GM18951 (cell line): Measurements from ENCODE around the gene RAI1.

Experiments used
- POLR2A ChIP-seq: IDR thresholded peaks from 4 replicates; pipeline ENCODE4 v1.6.1; 2011; ENCODE audit warnings: mild to moderate bottlenecking; ENCODE audit not compliant: insufficient read length, insufficient read depth; ENCODE audit errors: extremely low read depth
- in situ Hi-C: fragments of 300-500 bp; cut with MboI; formaldehyde crosslinking; loops from one replicate; pipeline ENCODE4 v1.12.0; 2022; ENCODE audit warnings: low sequenced_read_pairs, mixed read lengths, inconsistent platforms; ENCODE audit not compliant: unreplicated experiment

RAI1 gene

DNA sequence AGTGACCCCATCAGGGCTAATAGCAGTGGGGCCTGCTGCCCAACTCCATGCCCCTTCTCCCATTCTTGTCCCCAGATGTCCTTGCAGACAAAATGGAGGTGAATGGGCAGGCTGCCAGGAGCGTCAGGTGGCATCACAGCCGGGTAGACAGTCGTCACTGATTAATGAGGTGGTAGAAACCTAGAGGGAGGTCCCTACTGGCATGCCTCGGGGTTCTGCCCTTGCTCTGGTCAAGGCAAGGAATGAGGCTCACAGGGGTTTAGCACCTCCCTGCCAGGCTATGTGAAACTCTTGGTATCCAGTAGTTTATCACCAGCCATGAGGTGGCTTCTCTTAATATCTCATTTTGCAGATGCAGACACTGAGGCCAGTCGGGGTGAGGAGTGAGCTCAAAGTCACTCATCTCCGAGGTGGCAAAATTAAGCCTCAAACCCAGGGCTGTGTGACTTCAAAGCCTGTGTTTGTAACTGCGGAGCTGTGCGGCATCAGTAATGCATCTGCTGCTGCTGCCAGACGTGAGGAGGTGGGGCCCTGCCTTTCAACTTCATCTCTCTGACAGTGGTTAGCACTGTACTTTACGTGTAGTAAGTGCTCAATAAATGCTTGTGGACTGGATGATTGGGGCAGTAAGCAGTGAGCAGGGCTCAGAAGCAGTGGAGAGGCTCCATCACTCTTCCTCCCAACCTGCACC is 21.3 kb downstream of the RAI1 start:
- in situ Hi-C loops: no loop called here

DNA sequence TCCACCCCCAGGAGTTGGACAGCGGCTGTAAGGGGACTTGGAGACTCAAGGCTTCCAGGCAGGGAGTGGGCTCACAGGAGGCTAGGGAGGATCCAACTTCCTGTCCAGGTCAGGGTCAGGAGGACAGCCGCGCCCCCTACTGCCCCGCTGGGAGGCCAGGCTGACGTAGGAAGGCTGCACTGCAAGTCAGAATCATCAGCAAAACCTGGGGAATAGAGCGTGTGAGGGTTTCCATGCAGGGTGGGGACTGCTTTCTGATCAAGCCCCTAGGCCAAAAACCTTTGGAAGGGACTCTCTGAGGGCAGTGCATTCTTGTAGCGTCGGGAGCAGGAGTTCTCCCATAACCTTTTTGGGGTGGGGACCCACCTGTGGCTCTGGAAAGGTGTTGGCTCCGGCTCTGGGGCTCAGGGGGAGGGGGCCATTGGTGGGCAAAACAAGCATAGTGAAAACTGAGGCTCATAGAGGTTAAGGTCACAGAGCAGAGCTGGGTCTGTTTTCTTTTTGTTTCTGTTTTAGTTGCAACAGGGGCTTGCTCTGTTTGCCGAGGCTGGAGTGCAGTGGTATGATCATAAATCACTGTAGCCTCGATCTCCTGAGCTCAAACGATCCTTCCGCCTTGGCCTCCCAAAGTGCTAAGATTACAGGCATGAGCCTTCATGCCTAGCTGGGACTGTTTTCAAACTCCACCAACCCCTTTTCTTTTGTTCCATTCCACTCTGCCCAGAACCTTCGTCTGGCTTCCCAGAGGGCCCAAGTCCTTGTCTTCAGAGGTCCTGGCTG is 22.1 kb downstream of the RAI1 start:
- no peak for TF ChIP-seq POLR2A
- in situ Hi-C loops: no loop called here

More for the DNA sequence above, 21.3 kb downstream of the RAI1 start:
- no peak for TF ChIP-seq POLR2A

DNA sequence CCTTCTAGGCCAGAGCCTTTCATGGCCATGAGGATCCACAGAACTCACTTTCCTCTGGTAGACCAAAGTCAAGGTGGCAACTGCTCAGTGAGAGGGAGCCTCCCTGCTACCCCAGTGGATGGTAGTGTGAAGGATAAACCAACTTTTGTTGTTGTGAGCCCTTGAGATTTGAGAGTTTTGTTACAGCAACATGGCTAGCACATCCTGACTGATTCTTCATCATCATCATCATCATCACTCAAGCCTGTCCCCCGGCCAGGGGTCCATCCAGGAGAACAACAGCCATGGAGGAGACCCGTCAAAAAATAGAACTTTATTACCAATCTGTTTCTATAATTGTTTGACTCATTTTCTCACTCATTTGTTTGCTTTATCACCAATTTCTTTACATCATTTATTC is 23.7 kb downstream of the RAI1 start:
- TF ChIP-seq POLR2A: no peak

DNA sequence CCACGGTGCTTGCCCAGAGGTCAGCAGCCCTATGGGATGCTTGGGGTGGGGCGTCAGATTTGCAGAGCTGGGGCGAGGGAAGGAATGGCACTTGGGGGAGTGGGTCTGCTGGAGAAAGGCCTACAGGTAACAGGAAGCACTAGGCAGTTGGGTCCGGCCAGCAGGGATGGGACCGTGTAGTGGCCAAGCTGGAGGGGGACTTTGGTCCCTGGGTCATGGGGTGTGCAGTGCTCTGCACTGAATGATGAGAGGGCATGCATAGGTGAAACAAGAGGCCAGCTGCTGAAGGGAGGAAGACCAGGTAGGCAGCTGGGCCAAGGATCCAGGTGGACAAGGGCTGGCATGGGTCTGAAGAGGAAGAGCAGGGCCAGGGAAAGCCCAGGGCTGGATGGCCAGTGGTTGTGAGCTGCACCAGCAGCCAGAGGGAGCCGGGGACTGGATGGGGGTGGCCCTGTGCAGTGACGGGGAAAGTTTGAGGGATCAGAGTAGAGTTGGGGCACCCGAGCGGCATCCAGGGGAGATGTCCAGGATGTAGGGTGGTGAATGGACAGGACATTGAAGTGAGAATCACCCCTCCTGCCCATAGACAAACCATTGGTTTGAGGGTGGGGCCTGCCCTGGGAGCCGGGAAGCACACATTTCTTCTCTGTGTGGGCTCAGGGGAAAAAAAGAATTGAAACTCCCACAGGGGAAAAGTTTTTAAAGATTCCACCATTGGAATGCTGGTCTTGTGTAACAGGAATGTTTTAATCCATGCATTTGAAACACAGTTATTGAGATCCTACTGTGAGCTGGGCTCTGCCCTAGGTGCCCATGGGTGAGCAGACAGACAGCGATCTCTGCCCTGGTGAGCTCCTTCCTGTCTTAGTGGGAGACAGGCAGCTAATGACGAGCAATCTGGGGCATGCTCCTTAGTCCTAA is 25.1 kb downstream of the RAI1 start:
- in situ Hi-C loops: no loop called here
- no peak for TF ChIP-seq POLR2A

More for the DNA sequence above, 23.7 kb downstream of the RAI1 start:
- in situ Hi-C loops: no loop called here

DNA sequence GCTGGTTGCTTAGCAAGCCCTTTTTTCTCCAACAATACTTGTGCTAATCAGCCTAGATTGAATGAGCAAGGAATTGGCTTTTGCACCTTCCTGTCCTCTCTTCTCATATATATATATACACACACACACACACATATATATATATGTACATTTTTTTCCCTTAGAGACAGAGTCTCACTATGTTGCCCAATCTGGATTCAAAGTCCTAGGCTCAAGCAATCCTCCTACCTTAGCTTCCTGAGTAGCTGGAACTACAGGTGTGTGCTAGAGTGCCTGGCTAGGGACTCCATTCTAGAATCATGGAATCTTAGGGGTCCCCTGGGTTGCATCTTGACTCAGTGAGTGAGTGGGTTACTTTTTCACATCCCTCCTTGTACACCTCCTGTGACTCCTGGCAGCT is 27.0 kb downstream of the RAI1 start:
- no peak for TF ChIP-seq POLR2A
- in situ Hi-C loops: no loop called here

DNA sequence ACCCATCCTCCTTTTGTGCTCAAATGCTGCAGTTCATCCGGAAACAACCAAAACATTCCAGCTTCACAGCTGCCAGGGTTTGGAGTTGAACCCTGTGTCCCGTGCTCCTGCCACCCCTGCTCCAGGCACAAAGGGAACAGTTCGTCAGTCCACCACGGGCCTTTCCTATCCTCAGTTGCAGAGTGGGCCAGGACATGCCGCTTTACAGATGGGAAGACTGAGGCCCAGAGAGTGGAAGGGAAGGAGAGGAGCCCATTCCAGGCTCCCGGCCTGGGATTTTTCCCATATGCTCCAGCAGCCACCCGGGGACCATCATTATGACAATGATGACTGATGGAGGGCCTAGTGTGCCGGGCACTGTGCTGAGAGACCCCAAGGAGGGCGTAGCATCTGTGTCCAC is 27.6 kb downstream of the RAI1 start:
- in situ Hi-C loops: no loop called here
- TF ChIP-seq POLR2A: no peak

DNA sequence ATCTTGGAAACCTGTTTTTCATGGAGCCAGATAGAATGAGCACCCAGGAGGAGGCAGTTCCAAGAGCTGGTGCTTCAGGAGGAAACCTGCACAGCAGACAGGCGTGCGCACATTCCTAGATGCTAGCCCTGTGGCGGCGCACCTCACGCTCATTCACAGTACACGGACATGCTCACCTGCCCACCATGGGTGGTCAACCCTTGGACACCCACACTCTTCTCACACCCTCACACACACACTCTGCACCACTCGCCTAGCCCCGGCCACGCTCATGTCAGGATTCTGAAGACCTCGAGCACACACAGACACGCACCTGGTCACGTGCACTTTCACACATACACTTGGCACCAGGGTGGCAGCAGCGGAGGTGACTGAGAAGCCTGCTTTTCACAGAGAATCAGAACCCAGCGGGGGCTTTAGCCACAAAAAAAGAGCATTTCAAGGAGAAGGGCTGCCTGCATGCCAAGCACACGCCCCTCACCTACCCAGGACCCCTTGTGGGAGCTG is 28.6 kb downstream of the RAI1 start:
- TF ChIP-seq POLR2A: no peak
- in situ Hi-C loops: no loop called here

DNA sequence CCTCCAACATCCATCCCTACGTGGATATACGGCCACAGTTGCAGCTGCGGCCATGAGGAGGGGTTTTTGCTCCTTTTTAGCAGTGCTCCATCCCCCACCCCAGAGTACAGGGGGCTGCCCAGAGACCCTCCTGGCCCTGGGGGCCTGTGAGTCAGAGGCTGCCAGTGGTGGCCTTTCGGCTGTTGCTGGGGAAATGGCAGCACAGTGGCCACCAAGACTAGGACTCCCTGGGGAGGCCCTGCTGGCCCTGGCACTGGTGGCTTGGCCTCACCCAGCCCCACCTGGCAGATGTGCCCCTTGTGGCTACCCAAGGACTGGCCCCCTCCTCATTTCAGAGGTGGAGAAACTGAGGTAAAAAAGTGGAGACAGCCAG is 29.1 kb downstream of the RAI1 start:
- TF ChIP-seq POLR2A: no peak

DNA sequence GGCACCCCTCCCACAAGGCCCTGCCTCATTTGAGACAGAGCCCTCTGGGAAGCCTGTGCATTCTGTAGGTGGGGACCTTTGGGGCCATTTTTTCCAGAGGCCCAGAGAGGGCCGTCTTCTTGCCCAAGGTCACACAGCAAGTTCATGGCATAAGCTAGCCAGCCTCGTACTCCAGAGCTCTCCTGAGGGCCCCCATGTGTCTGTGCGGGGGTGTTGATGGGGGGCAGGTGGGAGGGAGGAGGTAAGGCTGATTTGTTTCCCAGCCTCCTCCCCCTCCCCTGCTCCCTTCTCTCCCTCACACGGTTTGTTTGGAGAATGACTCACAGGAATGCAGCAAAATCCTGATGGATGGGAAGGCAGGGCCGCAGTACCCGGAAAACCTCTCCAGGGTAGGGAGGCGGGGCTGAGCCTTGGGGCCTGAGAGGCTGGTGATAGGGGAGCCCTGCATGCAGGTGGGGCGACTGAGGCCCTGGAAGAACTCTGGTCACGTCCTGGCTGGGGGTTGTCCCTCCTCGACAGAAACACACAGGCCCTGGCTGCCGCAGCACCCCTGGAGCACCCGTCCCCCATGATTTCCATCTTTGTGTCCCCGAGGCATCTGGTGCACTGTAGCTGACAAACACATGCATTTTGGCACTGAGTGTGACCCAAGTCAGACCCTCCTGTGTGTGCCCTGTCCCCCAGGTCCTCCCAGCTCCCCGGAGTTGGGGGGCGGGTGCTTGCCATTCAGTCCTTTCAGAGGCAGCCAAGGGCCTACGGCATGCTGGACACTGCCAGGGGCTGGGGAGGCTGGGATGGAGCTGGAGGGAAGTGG is 29.7 kb downstream of the RAI1 start:
- no peak for TF ChIP-seq POLR2A
- in situ Hi-C loops: no loop called here

More for the DNA sequence above, 29.1 kb downstream of the RAI1 start:
- in situ Hi-C loops: no loop called here

DNA sequence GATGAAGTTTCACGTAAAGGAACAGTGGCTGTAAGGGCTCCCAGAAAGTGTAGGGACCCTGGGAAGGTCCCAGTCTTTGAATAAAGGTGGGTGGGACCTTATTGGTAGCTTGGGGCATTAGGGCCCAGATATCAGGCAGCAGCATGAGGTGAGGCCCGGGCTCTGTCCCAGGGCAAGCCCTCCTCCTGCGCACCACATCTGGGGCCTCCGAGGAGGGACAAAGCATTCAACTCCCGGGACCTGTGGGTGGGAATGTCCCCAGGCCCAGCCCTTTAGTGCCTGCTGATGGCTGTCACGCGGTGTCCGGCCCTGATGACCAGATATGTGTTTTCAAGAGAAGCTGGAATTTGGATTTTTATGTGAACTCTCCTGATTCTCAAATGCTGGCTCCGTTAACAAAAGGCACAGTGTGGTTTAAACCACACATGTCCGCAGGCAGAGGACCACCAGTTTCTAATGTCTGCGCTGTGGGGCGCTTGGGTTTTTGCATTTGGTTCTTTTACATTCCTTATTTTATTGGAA is 30.4 kb downstream of the RAI1 start:
- no peak for TF ChIP-seq POLR2A
- in situ Hi-C loops: no loop called here

DNA sequence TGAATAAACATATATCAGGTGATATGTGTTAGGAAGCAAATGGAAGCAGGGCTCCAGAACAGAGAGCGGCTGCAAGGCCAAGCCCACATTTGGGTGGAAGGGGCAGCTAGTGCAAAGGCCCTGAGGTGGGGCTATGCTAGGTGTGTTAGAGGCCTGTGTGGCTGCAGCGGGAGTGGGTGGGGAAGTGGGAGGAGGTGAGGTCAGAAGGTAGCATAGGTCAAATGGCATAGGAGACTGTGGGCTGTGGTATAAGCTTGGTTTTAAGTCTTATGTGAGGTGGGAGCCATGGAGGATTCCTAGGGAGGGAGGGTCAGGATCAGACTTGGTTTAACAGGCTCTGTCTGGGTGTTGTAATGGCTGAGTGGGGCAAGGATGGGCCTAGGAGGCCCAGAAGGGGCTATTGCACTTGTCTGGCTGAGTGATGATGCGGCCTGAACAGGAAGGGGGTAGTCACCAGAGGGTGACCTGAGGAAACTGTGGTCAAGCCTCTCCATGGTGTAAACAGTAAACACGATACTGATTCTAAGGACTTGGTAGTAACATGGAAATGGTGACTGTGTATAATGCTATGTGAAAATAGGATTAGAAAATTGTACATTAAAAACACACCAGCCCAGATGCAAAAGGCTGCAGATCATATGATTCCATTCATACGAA is 31.1 kb downstream of the RAI1 start:
- no peak for TF ChIP-seq POLR2A
- in situ Hi-C loops: no loop called here

DNA sequence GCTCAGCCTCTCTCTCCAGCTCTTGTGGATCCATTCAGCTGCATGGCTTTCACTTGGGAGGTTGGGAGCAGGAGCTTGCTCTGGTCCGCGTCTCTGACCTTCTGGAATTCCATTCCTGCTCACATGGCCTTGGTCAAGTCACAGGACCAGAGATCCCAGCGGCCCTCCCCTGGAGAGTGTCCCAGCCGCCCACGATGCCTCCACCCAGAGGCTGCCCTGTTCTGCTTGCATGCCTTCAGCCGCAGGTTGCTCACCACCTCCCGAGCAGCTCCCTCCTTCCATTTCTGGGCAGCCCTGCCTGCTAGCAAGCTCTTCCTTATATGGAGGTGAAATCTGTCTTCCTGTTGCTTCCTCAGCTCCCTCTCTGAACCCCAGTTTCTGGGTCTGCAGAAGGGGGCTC is 32.6 kb downstream of the RAI1 start:
- TF ChIP-seq POLR2A: no peak

DNA sequence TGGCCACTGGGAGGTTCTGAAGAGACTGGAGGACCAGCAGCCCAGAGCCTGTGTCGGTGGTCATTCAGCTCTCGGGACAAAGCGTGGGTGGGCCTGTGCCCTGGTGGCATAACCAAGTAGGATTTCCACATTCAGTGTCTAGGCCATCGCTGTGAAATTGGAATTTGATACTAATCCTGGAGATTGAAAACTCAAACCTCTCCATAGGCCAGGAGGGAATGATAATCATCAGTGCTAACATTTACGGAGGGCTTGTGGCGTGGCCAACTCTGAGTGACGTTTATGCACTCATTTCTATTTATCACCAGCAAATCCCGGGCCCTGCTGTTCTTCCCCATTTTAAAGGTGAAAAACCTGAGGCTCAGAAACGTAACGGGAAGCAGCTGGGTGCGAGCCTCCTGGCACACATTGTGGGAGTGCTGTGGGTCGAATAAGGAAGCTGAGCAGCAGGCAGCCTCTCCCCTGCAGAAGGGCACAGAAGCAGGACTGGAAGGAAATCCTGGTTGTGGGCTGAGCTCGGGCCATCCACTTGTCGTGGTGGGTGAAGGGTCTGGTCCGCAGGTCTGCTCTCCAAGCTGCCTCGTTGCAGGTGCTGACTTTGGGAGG is 33.1 kb downstream of the RAI1 start:
- no peak for TF ChIP-seq POLR2A
- in situ Hi-C loops: no loop called here

More for the DNA sequence above, 32.6 kb downstream of the RAI1 start:
- in situ Hi-C loops: no loop called here
